Loucy (cell line): ENCODE data around the gene UCK2.

Source experiments
- EZH2phosphoT487 ChIP-seq: fragments of 200-600 bp; IDR thresholded peaks from 2 replicates; pipeline ENCODE4 v1.6.1; 2018; ENCODE audit warnings: antibody characterized with exemption, mild to moderate bottlenecking, moderate library complexity, borderline replicate concordance
- TF ChIP-seq, protein P1 (sequence below): fragments of 200-600 bp; sonication (generic); conservative IDR thresholded peaks from 2 replicates; pipeline ENCODE4 v1.5.1; 2014; ENCODE audit warnings: mild to moderate bottlenecking, antibody characterized with exemption, low read length

DNA sequence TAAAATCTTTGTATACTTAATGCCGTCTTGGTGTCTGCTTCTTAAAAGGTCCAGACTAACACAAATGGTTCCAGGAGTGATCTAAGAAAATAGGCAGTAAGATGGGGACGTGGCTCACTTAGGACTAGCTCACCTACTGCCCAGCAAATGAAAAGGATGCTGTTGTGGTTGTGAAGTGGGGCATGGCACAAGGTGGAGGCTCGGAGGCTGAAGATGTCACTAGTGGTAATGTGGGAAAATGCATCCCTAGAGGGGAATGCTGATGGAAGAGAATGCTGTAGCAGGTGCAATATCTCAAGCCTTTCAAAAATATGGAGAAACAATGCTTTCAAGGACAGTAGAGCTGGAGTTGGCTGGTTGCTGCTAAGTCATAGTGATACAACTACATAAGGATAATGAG, 11.3 kb upstream of the UCK2 start:
- TF ChIP-seq, protein P1, sequence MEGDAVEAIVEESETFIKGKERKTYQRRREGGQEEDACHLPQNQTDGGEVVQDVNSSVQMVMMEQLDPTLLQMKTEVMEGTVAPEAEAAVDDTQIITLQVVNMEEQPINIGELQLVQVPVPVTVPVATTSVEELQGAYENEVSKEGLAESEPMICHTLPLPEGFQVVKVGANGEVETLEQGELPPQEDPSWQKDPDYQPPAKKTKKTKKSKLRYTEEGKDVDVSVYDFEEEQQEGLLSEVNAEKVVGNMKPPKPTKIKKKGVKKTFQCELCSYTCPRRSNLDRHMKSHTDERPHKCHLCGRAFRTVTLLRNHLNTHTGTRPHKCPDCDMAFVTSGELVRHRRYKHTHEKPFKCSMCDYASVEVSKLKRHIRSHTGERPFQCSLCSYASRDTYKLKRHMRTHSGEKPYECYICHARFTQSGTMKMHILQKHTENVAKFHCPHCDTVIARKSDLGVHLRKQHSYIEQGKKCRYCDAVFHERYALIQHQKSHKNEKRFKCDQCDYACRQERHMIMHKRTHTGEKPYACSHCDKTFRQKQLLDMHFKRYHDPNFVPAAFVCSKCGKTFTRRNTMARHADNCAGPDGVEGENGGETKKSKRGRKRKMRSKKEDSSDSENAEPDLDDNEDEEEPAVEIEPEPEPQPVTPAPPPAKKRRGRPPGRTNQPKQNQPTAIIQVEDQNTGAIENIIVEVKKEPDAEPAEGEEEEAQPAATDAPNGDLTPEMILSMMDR, result no peak
- no peak for TF ChIP-seq EZH2phosphoT487
